Measurements from ENCODE around the gene HSP90AB1. TPM values are rescaled to one million over a fixed set of nuclear protein-coding genes. Genes with fewer than 3 reads are reported as not detected.

HSP90AB1 gene
- total and polyA plus RNA-seq, 2 of the 8 experiments (the other 6 are each of a cell fraction or from before 2014, with no cell fraction given): 1,564 to 2,297 TPM

- CTCF ChIA-PET (ENCODE audit: partially characterized antibody): interaction anchor here (1.0 to 4.7 kb wide), 9 partner anchors 11 to 58 kb away, joined by 3 to 29 read pairs (median 5); partner anchors contain the start of gene SPATS1
- FAIRE-seq: no peak
- POLR2A ChIA-PET (ENCODE audit: partially characterized antibody): interaction anchor here (0.8 to 5.1 kb wide), 5 partner anchors 12 to 28 kb away, joined by 3 to 48 read pairs (median 5); partner anchors contain the start of gene AARS2
Observed at GRCh38 chr6:44284867-44285266, 38.0 kb downstream of the HSP90AB1 start.

More at GRCh38 chr6:44284867-44285266, 38.0 kb downstream of the HSP90AB1 start:
- Histone ChIP-seq H3K79me1 (ENCODE audit: low read depth, low read length) (no peaks in the 10 kb centered on the region), H4K5ac (ENCODE audit: insufficient read length, low read depth, low read length) (no peak overlapping the region), H3K23ac (ENCODE audit: insufficient read length) (no peak overlapping the region), H3K18ac (ENCODE audit: extremely low read depth, low read length) (no peak overlapping the region), H3K36me3 (ENCODE audit: control insufficient read depth in 2 of 4, insufficient read depth in 4 of 4, low read length in 3 of 4) (no peaks in the 10 kb centered on the region), H2AFZ (ENCODE audit: low read length) (no peak overlapping the region), H3K56ac (replicated peaks; ENCODE audit: insufficient read length, low read depth, low read length) (no peak overlapping the region), H4K20me1 (replicated peaks in 1 of 2; ENCODE audit: control insufficient read depth in 1 of 2, insufficient read depth in 2 of 2, low read length in 2 of 2) (no peaks in the 10 kb centered on the region), H3K79me2 (ENCODE audit: control insufficient read depth in 1 of 2, insufficient read depth in 2 of 2, low read length in 2 of 2) (no peaks in the 10 kb centered on the region), H4K91ac (replicated peaks; ENCODE audit: insufficient read length, low read length) (no peak overlapping the region), H2AK5ac (ENCODE audit: low read depth, low read length) (no peak overlapping the region), H3K4me3 (ENCODE audit: extremely low read depth in 1 of 4, insufficient read depth in 2 of 4, low read depth in 3 of 4, low read length in 4 of 4) (no peak overlapping the region), H2BK5ac (ENCODE audit: low read depth, low read length) (no peak overlapping the region), H3K4me2 (ENCODE audit: insufficient read depth in 1 of 2, low read depth in 2 of 2, low read length in 2 of 2) (no peak overlapping the region), H3K27ac (ENCODE audit: low read depth, low read length) (no peak overlapping the region), H2BK15ac (ENCODE audit: low read length) (no peak overlapping the region), H3K9me3 (ENCODE audit: insufficient read depth in 2 of 2, low read depth in 1 of 2, low read length in 1 of 2) (no peaks in the 10 kb centered on the region), H3K9ac (replicated peaks in 1 of 4; ENCODE audit: extremely low read depth in 1 of 4, low read depth in 3 of 4, low read length in 3 of 4) (no peak overlapping the region), H3K14ac (ENCODE audit: insufficient read length) (no peak overlapping the region), H2BK12ac (ENCODE audit: low read depth, low read length) (no peak overlapping the region), H4K8ac (ENCODE audit: extremely low read depth, insufficient read depth, low read length) (no peak overlapping the region), H2BK20ac (ENCODE audit: low read length) (no peak overlapping the region), H2BK120ac (replicated peaks; ENCODE audit: low read depth, low read length) (no peak overlapping the region), H3K4ac (replicated peaks; ENCODE audit: insufficient read length, low read depth, low read length) (no peak overlapping the region), H3K4me1 (replicated peaks in 1 of 4; ENCODE audit: control insufficient read depth in 3 of 4, insufficient read depth in 4 of 4, low read length in 3 of 4) (no peaks in the 10 kb centered on the region), H3K27me3 (replicated peaks in 1 of 4; ENCODE audit: control insufficient read depth in 3 of 4, extremely low read depth in 1 of 4, insufficient read depth in 3 of 4, low read length in 3 of 4) (peaks cover 0 to 4% (median 1%) of the 10 kb centered on the region in 4 experiments; a peak in 3 of 7 replicates), H3K23me2 (ENCODE audit: low read depth, low read length) (no peaks in the 10 kb centered on the region)
- 62% methylated on average over 4 of the region's 4 CpGs; no CpG with 5 or more reads in 1 of the 2 experiments for WGBS, 2 experiments (ENCODE audit: extremely low coverage in 1 of 2, insufficient coverage in 1 of 2, insufficient read length in 1 of 2, insufficient replicate concordance in 2 of 2, low coverage in 1 of 2, low lambda C conversion rate in 2 of 2, missing lambda C conversion rate in 1 of 2)
- no peak for DNase-seq (ENCODE audit: low read depth in 1 of 2, low spot score in 2 of 2)
- TF ChIP-seq JUND (IDR thresholded peaks at IDR 0.05; ENCODE audit: low read length): no peak
- no peak for TF ChIP-seq GABPA (IDR thresholded peaks at IDR 0.05; ENCODE audit: borderline replicate concordance, insufficient read depth, low read length)
- TF ChIP-seq TEAD4 (IDR thresholded peaks at IDR 0.05; ENCODE audit: low read depth, low read length): no peak
- no peak for TF ChIP-seq PHF8 (conservative IDR thresholded peaks at IDR 0.05; ENCODE audit: low read depth, low read length)
